GM21381 (cell line): ENCODE data around the gene RUFY3.
"Not testable (repeated sequence)": the region's sequence is repeated elsewhere in the genome, so short reads cannot be mapped to it uniquely, and the experiment has no call there.

ENCODE experiments used
- ATAC-seq: cut with Tn5 transposase; IDR thresholded peaks from one replicate; pipeline ENCODE4 v1.9.1; 2021; ENCODE audit warnings: mild to moderate bottlenecking, moderate library complexity; ENCODE audit not compliant: unreplicated experiment

Gene RUFY3

GRCh38 chr4:70769396-70769795 lies 47.6 kb downstream of the RUFY3 start:
- not testable (repeated sequence) for ATAC-seq

GRCh38 chr4:70772929-70773555 lies 51.3 kb downstream of the RUFY3 start:
- ATAC-seq = no peak

GRCh38 chr4:70778888-70779422 lies 57.2 kb downstream of the RUFY3 start:
- no peak for ATAC-seq

- no peak for ATAC-seq
Measured at GRCh38 chr4:70783096-70783495, 61.3 kb downstream of the RUFY3 start.

DNA sequence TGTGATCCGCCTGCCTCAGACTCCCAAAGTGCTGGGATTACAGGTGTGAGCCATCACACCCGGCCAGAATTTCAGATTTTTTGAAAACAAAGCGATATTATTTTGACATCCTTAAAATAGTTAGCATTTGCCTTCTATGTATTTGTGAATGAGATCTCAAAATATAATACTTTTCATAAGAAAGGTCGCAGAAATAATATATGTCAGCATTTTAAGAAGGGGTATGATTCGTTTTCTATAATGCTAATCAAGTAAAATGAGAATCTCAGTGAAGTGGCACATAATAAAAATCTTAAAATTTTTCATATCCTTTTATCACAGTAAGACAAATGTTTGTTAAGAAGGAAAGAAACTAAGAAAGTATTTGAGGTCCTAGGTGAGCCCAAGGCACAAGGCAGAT lies 65.7 kb downstream of the RUFY3 start:
- ATAC-seq = no peak

DNA sequence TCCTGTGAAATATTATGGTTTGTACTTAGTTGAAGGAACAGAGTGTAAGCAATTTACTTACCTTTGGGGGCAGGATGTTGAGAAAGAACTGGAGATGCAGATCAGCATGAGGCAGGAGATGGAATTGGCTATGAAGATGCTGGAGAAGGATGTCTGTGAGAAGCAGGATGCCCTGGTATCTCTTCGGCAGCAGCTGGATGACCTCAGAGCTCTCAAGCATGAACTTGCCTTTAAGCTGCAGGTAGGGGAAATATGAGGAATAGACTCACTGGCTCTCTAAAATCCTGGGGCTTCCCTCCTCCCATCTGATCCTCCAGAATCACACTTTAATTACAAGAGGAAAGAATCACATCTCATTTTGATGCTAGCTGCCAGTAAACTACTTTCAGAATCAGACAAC lies 67.0 kb downstream of the RUFY3 start:
- ATAC-seq = no peak

DNA sequence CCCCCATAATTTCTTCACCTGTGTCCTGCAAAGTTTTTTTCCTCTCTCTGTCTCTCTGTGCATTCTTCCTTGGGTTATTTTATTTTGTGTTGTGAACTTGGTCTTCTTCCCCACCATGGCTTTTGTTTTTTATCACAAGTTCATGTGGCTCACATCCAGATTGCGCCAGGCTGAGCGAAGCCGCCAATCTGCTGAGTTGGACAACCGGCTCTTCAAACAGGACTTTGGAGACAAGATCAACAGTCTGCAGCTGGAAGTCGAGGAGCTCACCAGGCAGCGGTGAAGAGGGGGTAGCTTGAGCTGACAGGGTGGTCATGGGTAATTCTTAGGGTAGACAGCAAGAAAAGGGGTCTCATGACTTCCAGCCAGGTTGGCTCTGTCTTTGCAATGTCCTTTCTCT lies 71.9 kb downstream of the RUFY3 start:
- ATAC-seq = no peak

GRCh38 chr4:70801265-70801809 lies 79.6 kb downstream of the RUFY3 start:
- ATAC-seq = no peak

DNA sequence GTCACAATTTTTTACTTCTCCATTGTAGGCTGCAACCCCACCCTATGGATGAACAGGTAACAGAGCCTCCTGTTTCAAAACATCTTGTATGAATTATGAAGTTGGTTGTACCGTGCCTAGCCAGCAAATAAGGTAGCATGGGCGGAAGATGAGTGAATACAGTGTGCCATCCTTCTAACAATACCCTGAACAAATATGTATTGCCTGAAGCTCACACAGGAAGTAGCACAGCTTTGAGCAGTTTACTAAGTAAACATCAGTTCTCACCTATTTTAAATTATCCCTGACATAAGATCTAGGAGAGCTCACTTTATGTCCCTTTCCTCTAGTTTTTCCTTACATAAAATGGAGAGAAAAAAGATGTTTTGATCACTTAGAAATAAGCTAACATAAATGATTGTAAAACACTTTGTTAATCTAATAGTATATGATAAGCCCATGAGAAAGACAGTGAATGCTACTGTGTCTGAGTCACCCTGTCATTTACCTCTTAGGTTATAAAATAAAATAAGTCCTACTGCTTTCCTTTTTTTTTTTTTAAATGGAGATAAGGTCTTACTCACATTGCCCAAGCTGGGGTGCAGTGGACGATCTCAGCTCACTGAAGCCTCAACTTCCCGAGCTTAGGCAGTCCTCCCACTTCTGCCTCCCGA lies 81.3 kb downstream of the RUFY3 start:
- ATAC-seq = no peak

DNA sequence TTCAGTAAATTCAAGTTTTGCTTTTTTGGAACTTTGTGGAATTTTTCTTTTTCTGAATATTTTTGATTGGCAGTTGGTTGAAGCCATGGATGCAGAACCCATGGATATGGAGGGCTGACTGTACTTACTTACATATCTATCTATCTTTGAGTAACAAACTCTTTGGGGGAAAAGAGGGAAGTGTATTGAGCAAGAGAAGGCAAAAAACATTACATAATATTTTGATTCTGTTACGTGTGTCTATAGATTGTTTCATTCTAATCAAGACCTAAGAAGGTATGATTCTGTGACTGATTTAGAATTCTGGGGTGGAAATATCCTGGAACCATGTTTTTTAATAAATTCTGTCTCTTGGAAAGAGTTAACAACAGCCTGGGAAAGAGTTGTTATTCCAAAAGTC lies 86.4 kb downstream of the RUFY3 start:
- ATAC-seq = no peak

- no peak for ATAC-seq
Measured at GRCh38 chr4:70815370-70815769, 93.6 kb downstream of the RUFY3 start.

DNA sequence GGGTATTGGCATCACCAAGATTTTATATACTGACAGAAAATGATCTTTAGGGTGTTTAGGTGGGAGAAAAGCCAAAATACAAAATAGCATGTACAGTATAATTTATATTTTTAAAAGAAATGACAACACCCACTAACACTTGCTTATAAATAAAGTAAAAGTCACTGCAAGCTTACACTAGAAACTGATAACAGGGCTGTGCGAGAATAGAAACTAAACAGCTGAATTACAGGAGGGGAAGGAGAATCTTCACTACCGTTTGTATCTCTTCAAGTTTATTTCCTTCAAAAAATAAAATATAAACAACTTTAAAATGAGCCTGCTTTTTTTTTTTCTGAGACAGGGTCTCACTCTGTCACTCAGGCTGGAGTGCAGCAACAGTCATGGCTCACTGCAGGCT lies 95.1 kb downstream of the RUFY3 start:
- ATAC-seq = no peak

- no peak for ATAC-seq
Measured at GRCh38 chr4:70818173-70818855, 96.5 kb downstream of the RUFY3 start.

- ATAC-seq = no peak
Measured at GRCh38 chr4:70818921-70819320, 97.2 kb downstream of the RUFY3 start.

- no peak for ATAC-seq
Measured at GRCh38 chr4:70829015-70829414, 107.3 kb downstream of the RUFY3 start.

DNA sequence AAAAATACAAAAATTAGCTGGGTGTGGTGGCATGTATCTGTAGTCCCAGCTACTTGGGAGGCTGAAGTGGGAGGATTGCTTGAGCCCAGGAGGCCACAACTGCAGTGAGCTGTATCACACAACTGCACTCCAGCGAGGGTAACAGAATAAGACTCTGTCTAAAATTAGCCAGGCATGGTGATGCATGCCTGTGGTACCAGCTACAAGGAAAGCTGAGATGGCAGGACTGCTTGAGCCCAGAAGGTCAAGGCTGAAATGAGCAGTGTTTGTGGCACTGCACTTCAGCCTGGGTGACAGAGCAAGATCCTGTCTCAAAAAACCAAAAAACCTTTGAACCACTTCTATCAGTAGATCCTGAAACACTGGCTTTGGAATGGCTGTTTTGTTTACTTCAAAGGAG lies 107.7 kb downstream of the RUFY3 start:
- ATAC-seq = no peak

DNA sequence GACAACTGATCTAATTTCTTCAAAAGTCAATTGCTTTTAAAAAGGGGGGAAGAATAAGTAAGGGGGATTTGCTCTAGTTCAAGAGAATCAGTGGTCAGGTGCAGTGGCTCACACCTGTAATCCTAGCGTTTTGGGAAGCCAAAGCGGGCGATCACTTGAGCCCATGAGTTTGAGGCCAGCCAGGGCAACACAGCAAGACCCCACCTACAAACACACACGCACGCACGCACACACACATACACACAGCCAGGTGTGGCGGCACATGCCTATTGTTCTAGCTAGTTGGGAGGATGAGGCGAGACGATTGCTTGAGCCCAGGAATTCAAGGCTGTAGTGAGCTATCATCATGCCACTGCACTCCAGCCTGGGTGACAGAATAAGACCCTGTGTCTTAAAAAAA lies 108.3 kb downstream of the RUFY3 start:
- no peak for ATAC-seq

DNA sequence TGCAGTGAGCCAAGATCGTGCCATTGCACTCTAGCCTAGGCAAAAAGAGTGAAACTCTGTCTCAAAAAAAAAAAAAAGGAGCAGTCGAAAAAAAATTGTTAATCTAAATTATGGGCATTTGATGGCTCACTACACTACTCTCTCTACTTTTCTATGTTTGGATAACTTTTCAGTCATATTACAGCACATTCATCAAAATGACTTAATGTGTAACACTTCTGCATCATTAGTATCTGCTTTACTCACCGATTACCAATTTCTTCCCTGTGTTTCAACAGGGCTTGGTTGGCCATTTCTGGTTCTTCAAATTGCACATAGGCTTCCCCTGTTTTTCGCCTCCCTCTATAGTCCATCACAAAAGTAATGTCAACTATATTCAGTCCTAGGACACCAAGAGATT lies 109.5 kb downstream of the RUFY3 start:
- no peak for ATAC-seq

GRCh38 chr4:70833675-70834074 lies 111.9 kb downstream of the RUFY3 start:
- ATAC-seq = no peak

GRCh38 chr4:70836081-70836480 lies 114.3 kb downstream of the RUFY3 start:
- ATAC-seq = no peak

DNA sequence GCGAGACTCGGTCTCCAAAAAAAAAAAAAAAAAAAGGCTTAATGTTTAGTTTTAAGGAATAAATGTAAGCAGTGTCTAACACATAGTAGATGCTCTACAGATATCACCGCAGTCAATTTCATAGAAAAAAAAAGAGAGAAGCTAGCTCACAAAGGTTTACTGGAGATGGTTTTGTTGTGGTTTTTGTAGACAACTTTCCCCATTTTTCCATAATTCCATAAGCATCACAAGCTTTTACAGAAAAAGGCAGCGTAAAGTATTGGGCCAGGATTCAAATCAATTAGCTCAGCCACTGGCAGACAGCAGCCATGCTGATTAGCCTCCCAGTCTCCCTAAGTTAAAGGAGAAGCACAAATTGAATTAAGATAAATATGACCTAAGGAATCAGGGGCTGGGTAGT lies 116.4 kb downstream of the RUFY3 start:
- no peak for ATAC-seq
